PC-9 (cell line): ENCODE data around the gene LRRC27.

Source experiments
- CTCF ChIP-seq: fragments of 200-600 bp; sonication (generic); conservative IDR thresholded peaks from 2 replicates; pipeline ENCODE4 v1.6.1; 2017; ENCODE audit warnings: mixed run types, antibody characterized with exemption, mild to moderate bottlenecking, moderate library complexity
- EZH2 ChIP-seq: fragments of 200-600 bp; sonication (generic); IDR thresholded peaks from 2 replicates; pipeline ENCODE4 v1.8.0; 2017; ENCODE audit warnings: antibody characterized with exemption, low read depth

DNA sequence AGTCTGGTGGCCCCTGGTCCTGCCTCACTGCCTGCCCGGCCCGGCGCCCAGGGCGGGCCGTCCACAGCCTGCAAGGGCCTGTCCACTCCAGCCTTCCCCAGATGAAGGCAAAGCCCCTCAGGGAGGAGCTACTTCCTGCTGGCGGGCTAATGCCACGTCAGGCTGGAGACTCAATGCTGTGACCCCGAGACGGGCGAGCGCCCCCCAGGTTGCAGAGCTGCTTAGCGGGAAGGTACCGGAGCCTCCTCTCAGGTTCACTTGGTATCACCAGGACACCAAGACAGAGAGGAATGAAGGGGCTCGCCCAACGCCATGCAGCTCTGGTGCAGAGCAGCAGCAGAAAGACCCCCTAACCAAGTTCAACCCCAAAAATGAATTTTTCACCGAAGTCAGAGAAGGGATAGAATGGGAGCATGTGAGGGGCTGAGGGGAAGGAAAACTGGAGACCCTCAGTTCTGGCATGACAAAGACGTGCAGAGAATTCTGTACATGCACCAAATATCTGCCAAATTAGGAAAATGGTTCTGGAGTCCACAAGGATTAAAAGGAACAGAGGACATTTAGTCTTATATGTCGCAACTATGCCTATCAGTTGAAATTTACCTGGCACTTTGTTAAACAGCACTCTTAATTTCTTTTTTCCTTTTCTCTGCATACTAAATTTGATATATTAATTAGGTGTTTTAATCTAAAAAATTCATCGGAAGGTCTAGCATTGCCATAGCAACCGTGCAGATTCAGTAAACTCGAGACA, 27.1 kb upstream of the LRRC27 start:
- TF ChIP-seq CTCF (no peak), EZH2 (no peak)
